ENCODE data around the gene SLC38A10.
A peak's percentile ranks its signal among the peaks of the same experiment; 100 is the strongest.

The SLC38A10 gene

GRCh38 chr17:81295676-81296381 lies 722 bp upstream of the SLC38A10 start:
- DNase-seq: peak; percentile 64 to 77

- DNase-seq: peak in 1 of 2 experiments; percentile 41
These were observed 536 bp downstream of the SLC38A10 start for GRCh38 chr17:81294512-81295030.

GRCh38 chr17:81292450-81292849 lies 2.7 kb downstream of the SLC38A10 start:
- no peak for DNase-seq

GRCh38 chr17:81291662-81292061 lies 3.4 kb downstream of the SLC38A10 start:
- peak; percentile 76 to 89 for DNase-seq

- no peak for DNase-seq
These were observed 4.9 kb downstream of the SLC38A10 start for GRCh38 chr17:81290230-81290629.

- DNase-seq: no peak
These were observed 5.5 kb downstream of the SLC38A10 start for GRCh38 chr17:81289627-81290026.

GRCh38 chr17:81288715-81289114 lies 6.4 kb downstream of the SLC38A10 start:
- DNase-seq: no peak

GRCh38 chr17:81287741-81288430 lies 7.2 kb downstream of the SLC38A10 start:
- DNase-seq: no peak

GRCh38 chr17:81287152-81287551 lies 8.0 kb downstream of the SLC38A10 start:
- no peak for DNase-seq

- no peak for DNase-seq
These were observed 8.5 kb downstream of the SLC38A10 start for GRCh38 chr17:81286491-81287145.

- DNase-seq: no peak
These were observed 9.2 kb downstream of the SLC38A10 start for GRCh38 chr17:81285894-81286293.

GRCh38 chr17:81285179-81285878 lies 9.8 kb downstream of the SLC38A10 start:
- no peak for DNase-seq

GRCh38 chr17:81282876-81283275 lies 12.2 kb downstream of the SLC38A10 start:
- no peak for DNase-seq

- DNase-seq: no peak
These were observed 13.0 kb downstream of the SLC38A10 start for GRCh38 chr17:81282141-81282540.

GRCh38 chr17:81280571-81280970 lies 14.5 kb downstream of the SLC38A10 start:
- DNase-seq: no peak

GRCh38 chr17:81279278-81280275 lies 15.5 kb downstream of the SLC38A10 start:
- DNase-seq: no peak

- DNase-seq: no peak
These were observed 16.3 kb downstream of the SLC38A10 start for GRCh38 chr17:81278831-81279230.

- DNase-seq: no peak
These were observed 17.0 kb downstream of the SLC38A10 start for GRCh38 chr17:81277946-81278693.

- peak in 1 of 2 experiments; percentile 22 for DNase-seq
These were observed 17.7 kb downstream of the SLC38A10 start for GRCh38 chr17:81277421-81277820.

- DNase-seq: no peak
These were observed 18.3 kb downstream of the SLC38A10 start for GRCh38 chr17:81276781-81277180.

GRCh38 chr17:81274471-81274855 lies 20.6 kb downstream of the SLC38A10 start:
- no peak for DNase-seq
